Hippocampal formation (tissue), 2 donors: ENCODE measurements around the gene NLGN4X.

Experiments used
- DNase-seq, 2 donors: peaks; one replicate each; lab custom pipeline; 2025; lab: John Stamatoyannopoulos, UW

Gene NLGN4X

DNA sequence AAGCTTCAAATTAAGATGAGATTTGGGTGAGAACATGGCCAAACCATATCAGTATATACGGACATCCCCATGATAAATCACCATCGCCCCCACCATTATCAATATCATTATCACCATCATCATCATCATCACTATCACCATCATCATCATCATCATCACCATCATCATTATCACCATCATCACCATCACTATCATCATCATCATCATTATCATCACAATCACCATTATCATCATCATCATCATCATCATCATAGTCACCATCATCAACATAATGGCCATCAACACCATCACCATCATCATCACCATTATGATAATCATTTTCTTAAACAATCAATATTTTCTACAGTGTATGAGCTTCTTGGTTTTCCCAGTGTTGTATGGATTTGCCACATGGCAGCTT, 360.9 kb downstream of the NLGN4X start:
- no peak for DNase-seq

DNA sequence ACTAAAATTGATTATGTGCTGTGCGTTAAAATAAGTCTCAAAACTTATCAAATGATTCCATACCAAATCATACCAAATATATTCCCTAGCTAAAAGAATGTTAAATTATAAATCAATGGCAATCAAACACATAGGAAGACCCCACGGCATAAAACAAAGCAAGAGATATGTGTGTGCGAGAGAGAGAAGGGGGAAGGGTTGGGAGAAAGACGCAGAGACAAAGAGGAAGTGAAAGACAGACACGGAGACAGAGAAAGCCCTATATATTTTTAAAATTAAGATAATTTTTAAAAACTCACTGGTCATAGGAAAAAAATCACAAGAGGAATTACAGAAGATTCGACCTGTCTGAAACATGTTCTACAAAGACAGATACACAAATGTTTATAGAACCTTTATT, 371.4 kb downstream of the NLGN4X start:
- DNase-seq = no peak

DNA sequence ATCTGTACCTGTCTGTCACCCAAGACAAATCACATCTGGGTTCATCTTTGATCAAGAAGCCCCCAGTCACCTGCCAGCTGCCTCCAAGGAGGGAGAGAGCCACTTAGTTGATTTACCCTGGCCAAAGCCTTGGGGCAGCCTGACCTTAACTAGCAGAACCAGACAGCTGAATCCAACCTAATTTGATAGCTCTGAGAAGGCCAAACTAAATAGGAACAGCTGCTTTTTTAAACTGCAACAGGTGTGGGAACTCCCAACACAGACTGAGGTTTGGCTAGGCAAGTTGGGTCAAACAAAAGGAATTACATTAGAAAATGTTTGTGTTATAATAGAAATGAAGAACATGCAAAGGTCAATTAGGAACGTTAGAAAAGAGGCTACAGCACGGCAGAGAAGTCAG, 375.7 kb downstream of the NLGN4X start:
- no peak for DNase-seq

DNA sequence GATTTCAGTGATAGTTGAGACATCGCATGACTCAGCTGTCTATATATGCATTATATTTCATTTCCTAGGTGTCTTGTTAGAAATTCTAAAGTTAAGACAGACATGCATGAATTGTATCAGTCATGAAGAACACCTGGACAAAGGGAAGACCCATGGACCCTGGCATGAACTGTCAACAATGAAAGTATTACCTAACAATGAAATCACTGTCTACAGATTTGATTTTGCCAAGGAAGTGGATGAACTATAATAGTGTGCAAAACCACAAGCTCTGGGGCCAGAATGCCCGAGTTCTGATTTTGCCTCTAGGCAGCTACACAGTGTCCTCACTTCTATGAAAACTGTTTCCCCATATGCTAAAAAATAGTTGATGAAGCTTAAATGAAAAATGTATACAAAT, 386.1 kb downstream of the NLGN4X start:
- DNase-seq = no peak
